Muscle of leg (tissue), 11 donors: ENCODE measurements around the gene DPYSL5. TPM values are rescaled to one million over a fixed set of nuclear protein-coding genes. Genes with fewer than 3 reads are reported as not detected.

Experiments used
- DNase-seq: peaks from one replicate; pipeline ENCODE4 v3.0.0; 2013
- H3K27ac ChIP-seq: one replicate; pipeline ENCODE4 v1.5.1; 2013; ENCODE audit warnings: mild to moderate bottlenecking, low read length, control low read depth
- H3K27me3 ChIP-seq: one replicate; pipeline ENCODE4 v1.6.1; 2013; ENCODE audit warnings: low read length; ENCODE audit not compliant: control insufficient read depth, insufficient read depth
- H3K36me3 ChIP-seq: one replicate; pipeline ENCODE4 v1.6.1; 2013; ENCODE audit warnings: low read length; ENCODE audit not compliant: control insufficient read depth, insufficient read depth
- H3K4me1 ChIP-seq: one replicate; pipeline ENCODE4 v1.6.1; 2013; ENCODE audit warnings: low read length; ENCODE audit not compliant: control insufficient read depth, insufficient read depth
- H3K4me3 ChIP-seq: one replicate; pipeline ENCODE4 v1.5.1; 2013; ENCODE audit warnings: low read length, control low read depth
- H3K9me3 ChIP-seq: replicated peaks from 2 replicates; pipeline ENCODE4 v1.6.1; 2013; ENCODE audit warnings: low read depth, low read length; ENCODE audit not compliant: control insufficient read depth
- WGBS: methylation state at CpG from one replicate; pipeline ENCODE4 v1.1.5; 2013; ENCODE audit warnings: missing lambda C conversion rate; ENCODE audit not compliant: insufficient coverage; 5-methylcytosine and 5-hydroxymethylcytosine counted together
- polyA plus RNA-seq, 8 donors: library from polyadenylated mRNA; unstranded; fragments of 120-200 nt; gene quantifications; one replicate each; pipeline versions ENCODE4 v1.2.1 to v1.2.3, GENCODE V29; 2013; ENCODE audit warnings: inconsistent platforms in 1 of 8, low replicate concordance in 1 of 8; ENCODE audit not compliant: insufficient read length in 8 of 8, insufficient read depth in 1 of 8
- total RNA-seq: library from RNA; stranded (reverse); fragments of 120-200 nt; gene quantifications from one replicate; pipeline ENCODE4 v1.2.4, GENCODE V29; 2013

Gene DPYSL5
- total and polyA plus RNA-seq, 9 donors = 10.0 to 33.6 (median 22.0) TPM

GRCh38 chr2:26840937-26841610, 6.9 kb upstream of the DPYSL5 start:
- no peak overlapping the region for H3K4me3 ChIP-seq
- H3K27me3 ChIP-seq = peaks cover 32% of the 10 kb centered on the region
- no peak overlapping the region for H3K27ac ChIP-seq
- WGBS = 70% methylated on average over 4 of the region's 4 CpGs
- no peaks in the 10 kb centered on the region for H3K36me3 ChIP-seq
- no peak for DNase-seq
- H3K4me1 ChIP-seq = no peaks in the 10 kb centered on the region
- no peaks in the 10 kb centered on the region for H3K9me3 ChIP-seq

GRCh38 chr2:26843041-26843440, 4.9 kb upstream of the DPYSL5 start:
- Histone ChIP-seq H3K9me3 (no peaks in the 10 kb centered on the region), H3K36me3 (no peaks in the 10 kb centered on the region), H3K4me1 (peaks cover 15% of the 10 kb centered on the region), H3K4me3 (no peak overlapping the region), H3K27ac (no peak overlapping the region), H3K27me3 (peaks cover 48% of the 10 kb centered on the region)
- DNase-seq = no peak
- 50% methylated on average over 2 of the region's 4 CpGs for WGBS

- H3K4me3 ChIP-seq = no peak overlapping the region
- H3K4me1 ChIP-seq = peaks cover 33% of the 10 kb centered on the region
- DNase-seq = no peak
- no peaks in the 10 kb centered on the region for H3K36me3 ChIP-seq
- no peaks in the 10 kb centered on the region for H3K9me3 ChIP-seq
- H3K27ac ChIP-seq = no peak overlapping the region
- WGBS = 35% methylated on average over 7 of the region's 8 CpGs
- H3K27me3 ChIP-seq = peaks cover 66% of the 10 kb centered on the region
These were observed 2.9 kb upstream of the DPYSL5 start for GRCh38 chr2:26845021-26845420.

- no peaks in the 10 kb centered on the region for H3K36me3 ChIP-seq
- peak; percentile 77 for DNase-seq
- H3K4me1 ChIP-seq = peaks cover 34% of the 10 kb centered on the region
- H3K27me3 ChIP-seq = peaks cover 77% of the 10 kb centered on the region
- H3K4me3 ChIP-seq = no peak overlapping the region
- 3% methylated on average over 26 of the region's 39 CpGs for WGBS
- H3K27ac ChIP-seq = no peak overlapping the region
- H3K9me3 ChIP-seq = no peaks in the 10 kb centered on the region
These were observed 1.3 kb upstream of the DPYSL5 start for GRCh38 chr2:26846334-26847306.

- no peak for DNase-seq
- Histone ChIP-seq H3K27me3 (peaks cover 74% of the 10 kb centered on the region), H3K36me3 (no peaks in the 10 kb centered on the region)
These were observed 651 bp upstream of the DPYSL5 start for GRCh38 chr2:26847307-26847654.

DNA sequence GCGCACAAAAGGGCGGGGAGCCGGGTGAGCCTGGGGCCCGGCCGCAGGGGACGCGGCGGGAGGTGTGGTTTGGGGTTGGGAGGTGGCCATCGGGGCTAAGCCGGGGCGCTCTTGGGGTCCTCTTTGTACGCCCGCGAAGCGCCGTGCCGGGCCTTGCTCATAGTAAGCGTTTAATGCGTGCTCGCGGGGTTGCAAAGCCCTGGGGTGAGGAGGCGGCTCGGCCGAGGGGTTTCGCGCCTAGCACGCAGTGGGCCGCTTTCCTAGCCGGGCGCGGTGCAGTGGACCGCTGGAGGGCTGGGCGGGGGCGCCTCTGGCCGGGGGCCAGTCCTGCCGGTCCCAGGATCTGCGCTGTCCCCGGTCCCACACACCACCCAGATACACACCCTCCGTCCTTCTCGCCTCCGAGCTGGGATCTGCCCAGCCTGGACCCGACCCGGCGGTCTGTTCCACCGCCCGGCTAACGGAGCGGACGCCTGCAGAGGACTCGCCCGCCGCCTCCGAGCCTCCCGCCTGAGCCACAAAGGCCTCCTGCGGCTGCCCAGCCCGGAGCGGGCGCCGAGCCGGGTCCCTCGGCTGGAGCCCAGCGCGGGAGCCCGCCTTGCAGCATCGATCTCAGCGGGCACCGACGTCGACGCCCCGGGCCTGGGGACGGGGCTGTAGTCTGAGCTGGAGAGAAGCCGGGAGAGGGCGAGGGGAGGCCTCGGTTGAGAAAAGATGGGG, 564 bp downstream of the DPYSL5 start:
- Histone ChIP-seq H3K9me3 (no peaks in the 10 kb centered on the region), H3K4me1 (peaks cover 46% of the 10 kb centered on the region), H3K4me3 (peak overlapping the region; percentile 41), H3K36me3 (no peaks in the 10 kb centered on the region), H3K27me3 (peaks cover 67% of the 10 kb centered on the region), H3K27ac (no peak overlapping the region)
- DNase-seq = no peak
- under 1% methylated on average over 66 of the region's 75 CpGs for WGBS

More at GRCh38 chr2:26847307-26847654, 651 bp upstream of the DPYSL5 start:
- H3K9me3 ChIP-seq = no peaks in the 10 kb centered on the region
- no peak overlapping the region for H3K27ac ChIP-seq
- H3K4me1 ChIP-seq = peaks cover 34% of the 10 kb centered on the region
- no peak overlapping the region for H3K4me3 ChIP-seq
- 1% methylated on average over 27 of the region's 27 CpGs for WGBS

DNA sequence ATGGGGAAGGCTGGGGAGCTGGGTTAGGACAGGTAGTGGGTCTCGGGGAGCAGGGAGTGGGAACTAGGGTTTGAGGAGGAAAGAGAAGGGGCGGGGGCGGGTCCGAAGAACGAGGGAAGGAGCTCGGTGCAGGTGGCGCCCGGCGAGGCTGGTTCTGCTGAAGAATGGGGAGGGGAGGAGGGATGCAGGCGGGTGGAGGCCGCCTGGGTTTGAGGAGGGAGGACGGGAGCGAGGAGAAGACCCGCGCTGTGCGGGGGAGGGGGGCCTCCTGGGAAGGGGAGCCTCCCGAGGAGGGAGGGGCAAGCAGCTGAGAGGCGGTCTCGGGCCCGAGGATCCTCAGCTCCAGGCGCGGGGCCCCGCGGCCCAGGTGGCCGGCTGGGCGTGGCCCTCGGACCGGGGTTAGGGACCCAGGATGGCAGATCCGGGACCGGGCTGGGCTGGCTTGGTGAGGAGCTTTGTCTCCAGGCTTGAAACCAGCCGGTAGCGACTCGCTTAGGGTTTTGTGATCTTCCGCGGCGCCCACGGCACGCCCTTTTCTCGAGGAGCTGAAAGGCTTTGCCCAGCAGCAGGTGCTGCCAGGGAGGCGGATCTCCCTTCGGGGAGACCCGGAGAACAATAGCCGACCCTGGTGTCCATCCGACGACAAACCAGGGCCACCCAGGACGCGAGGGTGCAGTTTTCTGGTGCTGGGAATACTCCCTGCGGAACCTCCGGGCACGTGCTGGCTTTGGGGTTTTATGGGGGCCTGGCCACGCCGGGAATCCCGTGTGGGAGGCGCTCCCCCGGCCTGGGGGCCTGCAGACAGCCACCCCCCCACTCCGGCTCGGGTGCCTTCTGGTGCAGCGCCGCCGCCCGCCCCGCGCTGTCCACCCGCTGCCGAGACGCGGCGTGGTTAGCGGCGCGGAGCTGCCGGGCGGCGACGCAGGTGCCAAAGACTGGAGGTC, 1.4 kb downstream of the DPYSL5 start:
- H3K4me3 ChIP-seq = peak overlapping the region; percentile 19
- no peaks in the 10 kb centered on the region for H3K36me3 ChIP-seq
- peaks cover 49% of the 10 kb centered on the region for H3K4me1 ChIP-seq
- peaks cover 65% of the 10 kb centered on the region for H3K27me3 ChIP-seq
- DNase-seq = no peak
- WGBS = 1% methylated on average over 75 of the region's 75 CpGs
- H3K27ac ChIP-seq = no peak overlapping the region
- no peaks in the 10 kb centered on the region for H3K9me3 ChIP-seq

DNA sequence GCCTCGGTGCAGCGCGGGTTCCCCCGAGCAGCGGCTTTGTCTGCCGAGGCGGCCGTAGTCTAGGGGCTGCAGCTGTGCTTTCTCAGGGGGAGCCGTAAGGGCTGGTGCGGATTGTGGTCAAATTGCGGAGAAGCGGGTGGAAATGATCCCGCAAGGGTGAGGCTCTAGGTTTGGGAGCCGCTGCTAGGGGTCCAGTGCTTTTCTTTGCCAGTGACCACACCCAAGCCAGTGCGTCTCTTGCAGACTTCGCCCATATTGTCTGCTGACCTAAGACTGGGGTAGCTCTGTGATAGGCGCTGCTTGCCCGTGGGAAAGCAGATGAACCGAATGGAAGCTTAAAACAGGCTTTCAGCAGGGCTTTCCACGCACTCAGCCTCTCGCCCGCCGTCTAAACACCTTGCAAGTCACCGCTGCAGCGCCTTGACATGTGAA, 2.1 kb downstream of the DPYSL5 start:
- Histone ChIP-seq H3K4me1 (peaks cover 49% of the 10 kb centered on the region), H3K27ac (no peak overlapping the region), H3K36me3 (no peaks in the 10 kb centered on the region), H3K27me3 (peaks cover 60% of the 10 kb centered on the region), H3K4me3 (no peak overlapping the region), H3K9me3 (no peaks in the 10 kb centered on the region)
- DNase-seq = no peak
- 10% methylated on average over 20 of the region's 25 CpGs for WGBS

DNA sequence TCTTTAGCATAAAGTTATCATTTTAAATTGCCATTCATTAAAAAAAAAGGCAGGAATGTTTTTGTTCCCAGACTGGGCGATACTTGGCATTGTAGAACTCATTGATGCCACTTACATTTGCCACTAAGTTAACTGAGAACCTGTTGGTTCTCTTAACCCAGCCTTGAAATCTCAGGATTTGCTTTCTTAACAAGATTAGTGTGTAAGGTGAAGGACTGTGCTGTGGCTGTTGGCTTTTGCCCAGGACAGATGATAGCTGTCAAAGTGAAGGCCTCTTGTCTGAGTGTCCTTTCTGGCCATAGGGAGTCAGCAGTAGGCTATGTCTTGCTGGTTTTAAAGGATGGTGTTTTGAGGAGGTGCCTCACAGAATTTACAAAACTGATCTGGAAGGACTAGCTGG, 2.6 kb downstream of the DPYSL5 start:
- H3K27ac ChIP-seq = no peak overlapping the region
- H3K9me3 ChIP-seq = no peaks in the 10 kb centered on the region
- no peak for DNase-seq
- H3K27me3 ChIP-seq = peaks cover 58% of the 10 kb centered on the region
- no peak overlapping the region for H3K4me3 ChIP-seq
- WGBS = 80% methylated on average over 1 of the region's 1 CpG
- peaks cover 49% of the 10 kb centered on the region for H3K4me1 ChIP-seq
- no peaks in the 10 kb centered on the region for H3K36me3 ChIP-seq
